NCI-H2196 (cell line): ENCODE results near the gene LIMS2.

Experiments
- DNase-seq: peaks from one replicate; lab custom pipeline; 2025; ENCODE audit not compliant: unreplicated experiment; lab: John Stamatoyannopoulos, UW

The LIMS2 gene

DNA sequence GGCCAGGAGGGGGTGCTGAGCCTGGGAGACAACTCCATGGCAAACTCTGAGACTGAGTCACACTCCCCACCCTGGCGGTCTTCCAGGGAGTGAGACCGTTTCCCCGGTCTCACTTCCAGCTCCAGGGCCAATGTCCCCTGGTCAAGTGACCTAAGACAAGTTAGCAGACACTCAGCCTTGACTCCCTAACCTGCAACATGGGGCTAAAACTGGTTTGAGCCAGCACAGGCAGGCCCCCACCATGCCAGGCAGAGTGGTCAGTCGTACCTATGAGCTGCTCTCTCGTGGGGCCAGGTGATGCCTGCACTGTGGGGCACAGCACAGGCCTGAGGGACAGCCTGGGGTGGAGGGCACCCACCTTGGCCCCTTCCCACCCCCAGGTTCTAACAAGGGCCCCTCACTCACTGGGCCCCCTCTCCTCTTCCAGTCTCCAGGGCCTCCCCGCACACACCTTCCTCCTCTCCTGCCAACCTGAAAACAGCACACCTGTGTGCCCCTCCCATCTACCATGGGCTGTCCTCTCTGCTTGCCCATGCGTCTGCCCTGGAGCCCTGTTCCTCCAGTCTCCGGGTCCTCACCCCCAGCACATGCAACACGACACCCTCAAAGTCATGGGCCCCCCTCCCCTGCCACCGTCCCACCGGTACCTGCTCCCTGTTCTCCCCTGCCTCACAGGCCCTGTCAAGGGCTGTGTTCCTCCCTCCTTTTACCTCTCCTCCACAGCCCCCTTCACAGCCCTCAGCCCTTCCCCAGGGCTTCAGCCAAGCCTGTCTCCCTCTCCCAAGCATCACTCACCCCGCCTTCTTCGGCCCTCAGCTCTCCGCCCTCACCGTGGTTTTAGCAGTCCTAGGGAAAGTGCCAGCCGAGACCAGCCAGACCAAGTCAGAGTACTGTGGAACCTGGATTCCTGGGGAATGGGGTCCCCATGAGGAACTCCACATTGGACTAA lies 27.8 kb downstream of the LIMS2 start:
- no peak for DNase-seq

DNA sequence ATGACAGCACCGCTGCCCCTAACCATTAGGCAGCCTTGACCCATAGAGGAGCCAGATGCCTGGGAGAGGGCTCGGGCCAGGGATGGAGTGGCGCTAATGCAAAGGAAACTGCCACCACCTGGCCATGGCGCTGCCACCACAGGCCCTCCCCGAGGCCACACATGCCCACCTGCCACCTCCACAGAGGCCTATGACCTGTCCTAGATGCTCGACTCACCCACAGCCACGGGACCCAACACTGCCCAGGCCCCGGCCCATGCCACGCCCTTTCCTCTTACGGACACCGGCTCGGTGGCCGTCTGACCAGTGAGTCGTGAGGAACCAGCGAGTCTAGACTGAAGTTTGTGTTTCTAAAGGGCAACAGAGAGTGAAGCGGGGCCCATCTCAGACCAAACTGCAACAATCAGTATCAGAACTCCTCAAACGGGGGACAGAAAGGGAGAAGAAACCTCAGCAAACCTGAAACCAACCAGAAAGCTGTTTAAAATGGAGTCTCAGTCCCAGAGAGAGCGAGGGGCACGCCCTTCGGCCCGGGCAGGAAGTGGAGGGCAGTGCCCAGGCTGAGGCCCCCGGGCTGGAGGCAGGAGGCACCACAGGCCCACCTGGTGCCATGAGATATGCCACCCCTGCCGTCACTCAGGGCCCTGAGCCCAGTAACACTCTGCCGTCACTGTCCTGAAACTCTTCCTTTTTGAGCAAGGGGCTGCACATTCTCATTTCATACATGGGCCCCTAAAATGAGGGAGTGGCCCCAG lies 28.7 kb downstream of the LIMS2 start:
- DNase-seq = no peak

DNA sequence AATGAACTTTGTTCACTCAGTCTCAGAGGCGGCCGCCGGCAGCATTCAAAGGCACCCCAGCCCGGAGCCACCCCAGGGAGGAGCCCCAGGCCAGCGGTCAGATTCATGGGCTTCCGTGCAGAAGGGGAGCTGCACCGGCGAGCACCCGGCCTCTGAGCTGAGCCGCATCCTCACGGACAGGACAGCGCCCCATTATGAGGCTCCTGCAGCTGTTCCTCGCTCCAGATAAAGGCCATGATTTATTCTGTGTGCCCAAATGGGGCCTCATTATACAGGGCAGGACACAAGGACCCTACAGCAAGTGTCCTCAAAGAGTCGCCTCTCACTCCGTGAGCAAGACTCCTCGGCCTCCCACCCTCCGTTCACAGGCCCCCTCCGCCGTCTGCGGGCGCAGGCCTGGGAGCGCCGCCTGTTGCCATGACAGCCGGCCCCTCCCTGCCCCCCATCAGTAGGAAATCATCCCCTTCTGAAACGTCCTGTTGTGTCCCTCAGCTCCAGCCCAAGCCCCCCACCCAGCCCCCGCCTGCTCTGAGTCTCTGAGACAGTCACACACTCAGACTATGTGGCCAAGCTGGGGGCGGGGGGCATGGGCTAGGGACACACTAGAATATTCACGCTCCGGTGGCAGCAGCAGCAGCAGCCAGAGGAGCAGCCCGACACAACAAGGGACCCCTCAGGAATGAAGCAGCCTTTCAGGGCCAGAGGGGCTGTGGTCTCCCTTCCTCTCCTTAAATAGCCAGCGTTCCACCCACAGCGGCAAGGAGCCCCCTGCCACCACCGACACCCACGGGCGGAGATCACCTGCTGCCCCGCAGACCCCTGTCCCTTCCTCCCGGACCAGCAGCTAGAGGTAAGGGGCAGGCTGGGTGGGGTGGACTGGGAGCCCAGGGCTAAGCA lies 29.7 kb downstream of the LIMS2 start, which contains the start of gene GPR17:
Gene GPR17, plus strand, starts transcription at position 759 of the 897 bp plus-strand sequence. CDS start 4,583 bp downstream, outside the sequence.
- DNase-seq = no peak

DNA sequence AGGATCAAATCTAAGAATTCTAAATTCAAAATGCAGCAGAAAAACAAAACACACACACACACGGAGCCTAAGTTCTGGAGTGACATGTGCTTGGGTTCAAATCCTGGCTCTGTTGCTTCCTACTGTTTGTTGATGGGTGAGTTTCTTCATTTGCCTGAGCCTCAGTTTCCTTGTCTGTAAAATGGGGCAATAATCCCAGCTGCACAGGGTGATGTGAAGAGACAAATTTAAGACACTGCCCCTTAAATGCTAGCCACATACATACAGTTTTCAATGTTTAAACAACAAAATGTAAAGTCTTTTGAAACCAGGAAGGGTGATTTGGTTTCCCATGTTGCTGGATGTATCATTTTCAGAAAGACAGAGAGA lies 30.3 kb downstream of the LIMS2 start:
- DNase-seq = no peak

DNA sequence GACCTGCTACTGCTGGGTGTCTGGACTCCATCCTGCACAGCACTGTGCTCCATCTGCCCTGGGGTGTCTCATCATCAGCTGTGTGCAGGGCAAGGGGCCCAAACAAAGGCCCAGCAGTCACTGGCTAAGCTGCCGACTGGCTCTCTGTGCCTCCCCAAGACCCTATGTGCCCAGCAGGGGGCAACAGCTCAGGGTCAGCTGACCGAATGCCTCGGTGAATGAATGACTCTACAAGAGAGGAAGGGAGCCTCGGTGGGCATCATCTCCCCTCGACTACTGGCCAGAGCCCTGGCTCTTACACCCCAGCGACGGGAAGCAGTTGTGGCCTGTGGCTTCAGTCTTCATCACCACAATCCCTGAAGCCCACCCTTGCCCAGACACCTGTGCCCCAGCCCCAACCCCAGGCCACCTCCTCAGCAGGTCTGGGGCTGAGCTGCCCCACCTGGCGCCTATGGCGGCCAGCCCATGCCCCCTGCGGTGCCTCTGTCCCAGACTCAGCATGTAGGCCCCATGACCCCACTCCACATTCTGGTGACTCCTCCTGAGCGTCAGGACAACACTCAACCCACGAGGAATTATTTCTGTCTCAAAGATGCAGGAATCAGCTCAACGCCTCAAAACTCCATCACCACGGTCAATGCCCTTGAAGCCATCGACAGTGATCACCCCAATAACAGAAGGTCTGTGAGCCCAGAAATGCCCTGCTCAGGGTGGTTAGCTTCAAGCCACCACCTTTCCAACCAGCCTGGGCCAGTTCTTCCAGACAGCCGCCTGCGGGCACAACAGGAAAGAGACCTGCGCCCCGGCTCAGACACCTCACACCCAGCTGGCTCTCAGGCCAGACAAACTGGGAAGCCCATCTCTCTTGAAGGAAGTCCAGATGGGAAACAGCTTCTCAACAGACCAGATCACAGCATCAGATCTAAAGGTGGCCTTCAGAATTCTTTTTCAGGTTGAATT lies 31.0 kb downstream of the LIMS2 start:
- no peak for DNase-seq

DNA sequence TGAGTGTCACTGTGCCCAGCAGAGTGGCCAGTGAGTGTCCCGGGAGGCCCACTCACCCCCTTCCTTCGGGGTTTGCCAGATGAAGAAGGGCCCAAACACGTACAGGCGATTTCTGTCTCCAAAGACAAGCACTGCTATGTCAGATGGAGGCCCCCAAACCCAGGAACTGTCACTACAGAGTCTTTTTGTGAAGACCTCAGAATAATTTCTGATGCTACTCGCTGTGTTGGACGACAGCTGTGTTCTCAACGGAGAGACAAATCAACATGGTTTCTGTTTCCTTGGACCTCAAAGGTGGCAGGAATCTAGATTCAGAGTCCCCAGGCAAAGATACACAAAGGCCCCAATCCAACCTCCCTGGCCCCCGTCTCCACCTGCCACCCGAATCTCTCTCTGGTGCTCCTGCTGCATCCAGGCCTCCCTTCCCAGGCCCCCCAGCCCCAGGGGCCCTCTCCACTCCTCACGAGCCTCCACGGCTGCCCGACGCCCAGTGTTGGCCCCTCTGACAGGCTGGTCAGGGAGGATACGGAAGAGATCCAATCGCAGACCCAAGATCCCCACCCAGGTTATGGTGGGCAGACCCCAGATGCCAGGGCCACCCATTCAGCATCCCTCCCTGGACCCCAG lies 31.8 kb downstream of the LIMS2 start:
- DNase-seq = no peak

DNA sequence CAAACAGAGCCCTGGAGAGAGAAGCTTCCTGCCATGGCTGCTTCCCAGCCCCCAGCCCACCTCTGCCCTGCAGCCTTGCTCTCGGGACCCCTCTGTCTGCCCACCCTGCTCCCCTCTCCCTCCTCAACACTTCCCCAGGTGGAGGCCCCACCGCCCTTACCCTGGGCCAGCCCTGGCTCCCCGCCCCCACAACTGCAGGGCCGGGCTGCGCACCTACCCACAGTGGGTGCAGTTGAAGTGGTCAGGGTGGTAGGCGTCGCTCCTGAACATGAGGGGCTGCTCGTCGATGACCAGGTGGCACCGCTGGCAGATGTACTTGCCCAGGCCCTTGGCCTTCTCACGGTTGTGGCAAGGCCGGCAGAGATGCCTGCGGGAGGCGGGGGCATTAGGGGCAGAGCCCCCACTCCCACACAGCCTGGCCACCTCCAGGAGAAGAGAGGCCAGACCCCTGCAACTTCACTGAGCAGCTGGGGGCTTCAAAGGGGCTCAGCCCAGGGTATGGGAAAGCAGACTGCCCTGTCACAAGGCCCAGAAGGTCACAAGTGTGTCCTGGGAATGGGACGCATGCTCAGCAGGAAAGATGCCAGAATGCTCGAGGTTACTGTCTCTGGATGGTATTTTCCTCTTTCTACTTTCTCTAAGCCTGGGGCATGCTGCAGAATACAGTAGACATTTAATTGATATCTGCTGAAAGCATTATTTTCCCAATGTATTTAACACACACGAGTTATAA lies 32.5 kb downstream of the LIMS2 start:
- no peak for DNase-seq

DNA sequence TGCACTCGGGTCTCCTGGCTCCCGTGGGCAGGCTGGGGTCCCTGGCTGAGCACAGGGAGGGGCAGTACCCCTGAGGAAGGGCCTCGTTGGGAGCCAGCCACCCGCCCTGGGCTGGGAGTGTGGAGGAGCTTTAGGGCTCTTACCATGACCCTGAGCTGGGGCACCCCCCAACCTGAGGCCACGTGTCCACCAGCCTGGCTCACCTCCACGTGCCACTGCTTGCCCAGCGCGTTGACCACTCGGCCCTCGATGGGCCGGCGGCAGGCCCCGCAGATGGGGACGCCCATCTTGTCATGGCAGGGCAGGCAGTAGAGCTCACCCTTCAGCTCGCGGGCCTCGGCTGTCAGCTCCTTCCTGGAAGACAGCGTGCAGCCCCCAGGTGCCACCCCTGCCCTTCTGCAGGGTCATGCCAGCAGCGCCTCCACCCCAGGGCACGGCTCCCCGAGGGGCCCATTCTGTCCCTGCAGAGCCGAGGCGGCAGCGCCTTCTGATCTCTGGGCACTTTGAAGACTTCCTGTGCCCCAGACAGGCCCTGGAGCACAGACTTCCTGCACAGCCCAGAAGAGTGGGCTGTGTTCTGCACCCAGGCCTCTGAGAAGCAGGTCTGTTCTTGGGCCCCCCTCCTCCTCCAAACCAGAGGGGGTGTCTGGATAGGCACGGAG lies 33.4 kb downstream of the LIMS2 start:
- no peak for DNase-seq

DNA sequence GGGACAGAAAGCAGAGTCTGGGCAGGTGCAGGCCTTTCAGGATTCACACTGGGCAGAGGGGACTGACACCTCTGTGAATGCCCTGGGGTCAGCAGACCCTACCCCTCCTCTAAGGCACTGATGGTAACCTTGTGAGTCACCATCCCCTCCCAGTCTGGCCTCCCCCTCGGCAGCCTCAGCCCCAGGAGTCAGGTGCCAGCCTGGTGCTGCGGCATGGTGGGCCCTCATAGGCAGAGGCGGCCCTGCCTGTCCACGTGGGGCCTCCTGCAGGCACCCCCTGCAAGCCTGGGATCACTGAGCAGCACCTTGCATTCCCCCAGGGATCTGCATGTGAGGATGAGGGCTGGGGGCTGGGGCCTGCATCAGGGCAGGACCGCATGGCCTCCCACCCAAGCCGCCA lies 34.2 kb downstream of the LIMS2 start:
- DNase-seq = no peak

DNA sequence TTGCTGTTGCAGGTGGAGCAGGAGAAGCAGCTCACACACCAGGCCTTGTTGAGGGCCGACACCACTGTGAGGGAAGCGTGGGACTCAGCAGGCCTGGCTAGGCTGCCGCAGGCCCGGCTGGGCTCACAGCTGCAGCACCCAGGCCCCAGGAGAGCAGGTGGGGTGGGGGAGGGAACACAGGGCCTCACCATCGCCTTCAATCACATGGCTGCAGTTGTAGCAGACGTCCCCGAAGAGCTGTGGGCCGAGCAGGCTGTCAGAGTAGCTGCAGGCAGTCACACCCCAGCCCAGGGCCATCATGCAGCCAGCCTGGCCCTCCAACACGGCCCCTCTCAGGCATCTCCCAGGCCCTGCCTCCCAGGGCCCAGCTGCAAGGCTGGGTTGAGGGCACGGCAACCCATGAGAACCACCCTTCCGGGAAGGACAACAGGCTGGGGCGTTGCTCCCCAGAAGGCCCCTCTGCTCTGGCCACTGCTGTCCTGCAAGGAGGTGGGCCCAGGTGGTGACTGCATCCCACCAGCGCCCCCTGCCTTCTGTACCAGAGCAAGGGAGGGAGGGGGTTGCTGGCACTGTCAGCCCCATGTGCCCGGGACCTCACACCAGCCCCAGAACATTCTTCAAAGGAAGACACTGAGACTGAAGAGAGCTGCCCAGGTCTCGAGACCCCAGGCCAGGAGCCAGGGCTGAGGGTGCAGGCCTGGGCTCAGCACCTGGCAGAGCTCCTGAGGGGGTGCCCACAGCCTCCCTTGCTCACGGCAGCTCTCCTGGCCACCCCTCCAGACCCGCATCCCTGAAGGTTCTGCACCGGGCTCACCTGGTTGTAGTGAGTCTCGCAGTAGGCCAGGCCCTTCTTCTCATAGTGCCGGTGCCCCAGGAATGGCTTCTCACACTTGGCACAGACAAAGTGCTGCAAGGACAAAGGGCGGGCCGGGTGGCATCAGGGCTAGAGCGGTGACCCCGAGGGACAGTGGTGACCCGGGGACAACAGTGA lies 35.0 kb downstream of the LIMS2 start:
- no peak for DNase-seq

DNA sequence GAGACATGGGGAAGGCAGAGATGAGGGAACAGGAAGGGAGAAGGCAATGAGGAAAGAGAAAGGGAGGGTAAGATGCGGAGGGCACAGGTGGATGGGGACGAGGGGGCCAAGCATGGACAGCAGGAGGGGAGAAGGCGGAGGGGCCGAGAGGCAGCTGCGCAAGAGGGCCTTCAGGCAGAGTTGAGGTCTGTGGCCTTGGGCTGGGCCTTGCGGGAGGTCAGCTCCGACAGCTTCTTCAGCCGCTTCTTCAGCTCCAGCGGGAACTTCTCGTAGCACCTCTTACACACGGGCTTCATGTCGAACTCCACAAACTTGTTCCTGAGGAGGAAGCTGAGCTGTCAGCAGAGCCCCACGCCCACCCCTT lies 36.2 kb downstream of the LIMS2 start:
- no peak for DNase-seq

DNA sequence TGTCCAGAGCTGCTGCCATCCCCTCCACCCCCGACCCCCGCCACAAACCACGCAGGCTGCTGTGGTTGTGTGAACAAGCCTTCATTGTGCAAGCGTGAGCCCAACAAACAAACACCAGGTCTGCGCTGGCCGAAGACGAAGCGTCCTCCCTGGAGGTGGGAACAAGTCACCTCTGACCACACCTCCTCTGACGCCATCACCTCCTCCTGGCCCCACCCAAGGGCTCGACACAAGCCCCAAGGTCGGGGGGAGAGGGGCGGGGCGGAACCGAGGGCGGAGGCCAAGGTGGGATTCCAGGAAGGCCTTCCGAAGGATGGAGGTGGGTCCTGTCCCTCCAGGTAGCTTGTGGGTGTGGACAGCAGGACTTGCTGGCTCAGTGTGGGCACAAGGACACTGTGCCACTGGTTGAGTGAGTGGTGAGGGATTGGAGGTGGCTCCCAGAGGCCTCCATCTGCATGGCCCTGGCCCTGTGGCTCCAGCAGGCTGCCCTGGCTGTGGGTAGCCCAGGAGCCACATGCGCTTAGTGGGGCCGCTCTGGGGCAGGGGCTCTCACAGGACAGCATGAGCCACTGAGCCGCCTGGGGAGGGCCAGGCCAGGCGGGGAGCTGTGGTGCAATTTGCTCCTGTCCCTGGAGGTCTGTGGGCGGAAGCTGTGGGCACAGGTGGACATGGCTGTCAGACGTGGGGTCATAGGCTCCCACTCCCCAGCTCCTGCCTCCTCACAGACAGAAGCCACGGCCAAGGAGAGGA lies 36.8 kb downstream of the LIMS2 start:
- no peak for DNase-seq

DNA sequence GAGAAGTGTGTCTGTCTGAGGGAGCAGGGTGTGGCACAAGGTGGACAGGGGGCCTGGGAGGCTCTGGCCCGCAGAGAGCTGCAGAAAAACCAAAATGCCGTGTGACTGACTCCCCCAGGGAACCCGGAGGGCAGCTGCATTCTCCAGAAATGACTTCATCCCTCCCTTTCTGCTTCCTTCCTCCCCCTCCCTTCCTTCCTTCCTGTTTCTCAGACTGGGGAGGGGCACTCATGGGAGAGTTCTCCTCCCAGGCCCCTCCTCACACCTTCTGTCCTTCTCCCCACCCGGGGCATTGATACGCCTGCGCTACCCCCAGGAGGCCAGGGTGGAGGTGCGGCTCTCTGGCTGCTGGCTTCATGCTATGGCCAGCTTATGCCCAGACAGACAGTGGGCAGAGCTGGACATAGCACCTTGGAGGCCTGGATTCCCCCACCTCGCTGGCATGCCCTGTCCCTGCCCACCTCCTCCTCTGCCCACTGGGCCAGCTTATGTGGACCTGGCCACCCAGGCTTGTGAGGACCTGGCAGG lies 37.5 kb downstream of the LIMS2 start:
- DNase-seq = no peak

DNA sequence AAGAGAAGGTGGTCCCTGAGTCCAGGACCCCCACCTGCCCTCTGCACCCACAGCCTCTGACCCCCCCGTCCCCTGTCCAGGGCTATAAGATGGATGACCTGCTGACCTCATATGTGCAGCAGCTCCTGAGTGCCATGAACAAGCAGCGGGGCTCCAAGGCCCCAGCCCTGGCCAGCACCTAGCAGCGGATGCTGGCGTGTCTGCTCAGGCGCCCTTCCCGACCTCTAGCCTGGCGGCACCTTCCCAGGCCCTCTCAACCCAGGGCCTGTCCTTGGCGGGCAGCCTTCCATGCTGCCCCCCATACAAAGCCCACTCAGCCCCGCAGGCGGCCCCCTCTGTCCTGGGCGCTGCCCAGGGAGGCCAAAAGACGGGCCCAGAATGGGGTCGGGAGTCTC lies 38.1 kb downstream of the LIMS2 start:
- no peak for DNase-seq

DNA sequence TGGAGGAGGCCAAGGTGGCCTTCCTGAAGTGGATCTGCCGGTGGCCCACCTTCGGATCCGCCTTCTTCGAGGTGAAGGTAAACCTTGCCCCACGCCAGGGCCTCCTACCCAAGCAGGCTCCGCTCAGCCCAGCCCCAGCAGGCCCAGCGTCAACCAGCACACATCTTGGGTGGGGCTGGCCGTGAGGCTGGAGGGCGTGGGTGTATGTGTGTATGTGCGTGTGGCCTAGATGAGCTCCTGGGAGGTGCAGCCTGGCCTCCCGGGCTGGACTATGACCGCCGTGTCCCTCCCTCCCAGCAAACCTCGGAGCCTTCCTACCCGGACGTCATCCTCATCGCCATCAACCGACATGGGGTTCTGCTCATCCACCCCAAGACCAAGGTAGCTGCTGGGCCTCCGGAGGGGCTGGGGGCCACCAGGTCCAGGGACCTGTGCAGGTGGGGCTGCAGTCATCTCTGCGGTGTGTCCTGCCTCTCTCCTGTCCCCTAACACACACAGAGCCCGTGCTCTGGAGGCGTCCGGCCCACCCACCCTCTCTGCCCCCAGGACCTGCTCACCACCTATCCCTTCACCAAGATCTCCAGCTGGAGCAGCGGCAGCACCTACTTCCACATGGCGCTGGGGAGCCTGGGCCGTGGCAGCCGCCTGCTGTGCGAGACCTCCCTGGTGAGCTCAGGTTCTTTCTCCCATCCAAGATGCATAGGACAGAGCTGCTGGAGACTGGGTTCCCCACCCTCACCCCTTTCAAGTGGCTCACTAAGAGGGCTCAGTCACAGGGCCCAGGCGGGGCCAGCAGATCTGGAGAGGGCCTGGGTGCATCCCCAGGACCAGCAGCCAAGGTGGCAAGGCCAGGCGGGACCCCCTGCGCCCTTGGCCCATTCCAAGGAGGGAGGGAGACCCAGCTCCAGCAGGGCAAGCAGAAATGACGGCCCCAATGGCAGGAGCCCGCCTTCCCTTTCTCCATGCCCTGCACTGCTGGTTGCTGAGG lies 38.8 kb downstream of the LIMS2 start:
- DNase-seq = no peak
